Activated naive CD4-positive, alpha-beta T cell (primary cell): ENCODE data around the gene FMO5.
"Not testable (repeated sequence)": the region's sequence is repeated elsewhere in the genome, so short reads cannot be mapped to it uniquely, and the experiment has no call there.

ENCODE experiments used
- DNase-seq, 4 experiments: peaks; one replicate each; lab custom pipeline; 2025; lab: John Stamatoyannopoulos, UW

FMO5 gene

GRCh38 chr1:147225193-147225730 is at the start of gene FMO5:
Gene FMO5 (minus strand): TSS chr1:147225339. CDS start chr1:147225029, 310 bp downstream.
- DNase-seq: peak in 3 of 4 experiments; percentile 9 to 36 (median 12)

- DNase-seq: no peak
Observed at GRCh38 chr1:147273409-147274336, 48.5 kb upstream of the FMO5 start.

GRCh38 chr1:147272042-147272441 is 46.9 kb upstream of the FMO5 start:
- DNase-seq: no peak

- DNase-seq: no peak
Observed at GRCh38 chr1:147270721-147271120, 45.6 kb upstream of the FMO5 start.

GRCh38 chr1:147267711-147268110 is 42.6 kb upstream of the FMO5 start:
- no peak for DNase-seq

GRCh38 chr1:147266381-147266780 is 41.2 kb upstream of the FMO5 start:
- DNase-seq: no peak

- DNase-seq: no peak
Observed at GRCh38 chr1:147264158-147264768, 39.1 kb upstream of the FMO5 start.

GRCh38 chr1:147260956-147261355 is 35.8 kb upstream of the FMO5 start:
- no peak for DNase-seq

GRCh38 chr1:147252540-147252939 is 27.4 kb upstream of the FMO5 start:
- no peak for DNase-seq

- no peak for DNase-seq
Observed at GRCh38 chr1:147247656-147248238, 22.6 kb upstream of the FMO5 start.

GRCh38 chr1:147246910-147247655 is 21.9 kb upstream of the FMO5 start:
- no peak for DNase-seq

- DNase-seq: no peak
Observed at GRCh38 chr1:147246044-147246690, 21.0 kb upstream of the FMO5 start.

- no peak for DNase-seq
Observed at GRCh38 chr1:147245586-147246021, 20.5 kb upstream of the FMO5 start.

GRCh38 chr1:147245129-147245528 is 20.0 kb upstream of the FMO5 start:
- DNase-seq: no peak

GRCh38 chr1:147243841-147244240 is 18.7 kb upstream of the FMO5 start:
- no peak for DNase-seq

- peak in 1 of 4 experiments; percentile 35 for DNase-seq
Observed at GRCh38 chr1:147243228-147243685, 18.1 kb upstream of the FMO5 start.

GRCh38 chr1:147242449-147243227 is 17.5 kb upstream of the FMO5 start, which contains the start of gene CHD1L:
Gene CHD1L (plus strand): TSS chr1:147242684. CDS start chr1:147242704, 20 bp downstream.
- peak; percentile 77 to 92 (median 84) for DNase-seq

- no peak for DNase-seq
Observed at GRCh38 chr1:147241934-147242448, 16.9 kb upstream of the FMO5 start.

- not testable (repeated sequence) for DNase-seq
Observed at GRCh38 chr1:147240131-147240721, 15.1 kb upstream of the FMO5 start.
